Astrocyte (in vitro differentiated cells and primary cell): Measurements from ENCODE around the gene IL36G. TPM values are rescaled to one million over a fixed set of nuclear protein-coding genes. Genes with fewer than 3 reads are reported as not detected.
A peak's percentile ranks its signal among the peaks of the same experiment; 100 is the strongest.

ENCODE experiments used
- DNase-seq: peaks from one replicate; pipeline ENCODE4 v3.0.0-alpha.2; 2010; ENCODE audit warnings: low read depth
- FAIRE-seq: peaks from 2 replicates; lab custom pipeline; 2011; peaks lifted over from hg19 to GRCh38; lab: Jason Lieb, UNC
- H2AFZ ChIP-seq: 2 replicates; pipeline ENCODE4 v1.6.0; 2012; ENCODE audit warnings: low read depth, low read length, inconsistent platforms
- H3K27ac ChIP-seq: 2 replicates; pipeline ENCODE4 v1.5.1; 2011; ENCODE audit warnings: low read depth, low read length, inconsistent platforms
- H3K27me3 ChIP-seq: 2 replicates; pipeline ENCODE4 v1.6.0; 2011; ENCODE audit warnings: low read length, inconsistent platforms; ENCODE audit not compliant: insufficient read depth
- H3K36me3 ChIP-seq: 2 replicates; pipeline ENCODE4 v1.5.1; 2011; ENCODE audit warnings: low read length, inconsistent platforms; ENCODE audit not compliant: insufficient read depth
- H3K4me1 ChIP-seq: 2 replicates; pipeline ENCODE4 v1.5.1; 2011; ENCODE audit warnings: low read length, inconsistent platforms; ENCODE audit not compliant: insufficient read depth
- H3K4me2 ChIP-seq: 2 replicates; pipeline ENCODE4 v1.6.0; 2012; ENCODE audit warnings: low read length, inconsistent platforms
- H3K4me3 ChIP-seq: 2 replicates; pipeline ENCODE4 v1.5.1; 2011; ENCODE audit warnings: low read depth, mild to moderate bottlenecking, low read length, inconsistent platforms; ENCODE audit not compliant: insufficient read depth
- H3K79me2 ChIP-seq: 2 replicates; pipeline ENCODE4 v1.6.0; 2012; ENCODE audit warnings: mild to moderate bottlenecking, low read length, inconsistent platforms; ENCODE audit not compliant: insufficient read depth
- H3K9ac ChIP-seq: 2 replicates; pipeline ENCODE4 v1.6.0; 2012; ENCODE audit warnings: mild to moderate bottlenecking, low read length, inconsistent platforms
- H3K9me3 ChIP-seq: 2 replicates; pipeline ENCODE4 v1.5.1; 2012; ENCODE audit warnings: low read depth, mild to moderate bottlenecking, low read length, inconsistent platforms; ENCODE audit not compliant: insufficient read depth
- H4K20me1 ChIP-seq: 2 replicates; pipeline ENCODE4 v1.6.0; 2012; ENCODE audit warnings: low read length, inconsistent platforms; ENCODE audit not compliant: insufficient read depth
- H3K27ac Mint-ChIP-seq: one replicate; pipeline ENCODE4 v1.8.0; 2021; ENCODE audit warnings: mild to moderate bottlenecking, mixed read lengths; ENCODE audit not compliant: unreplicated experiment
- H3K27me3 Mint-ChIP-seq: one replicate; pipeline ENCODE4 v1.8.0; 2021; ENCODE audit warnings: low read depth, mixed read lengths; ENCODE audit not compliant: unreplicated experiment
- H3K36me3 Mint-ChIP-seq: one replicate; pipeline ENCODE4 v1.8.0; 2021; ENCODE audit warnings: low read depth, mixed read lengths; ENCODE audit not compliant: unreplicated experiment
- H3K4me1 Mint-ChIP-seq: one replicate; pipeline ENCODE4 v1.8.0; 2021; ENCODE audit warnings: low read depth, mixed read lengths; ENCODE audit not compliant: unreplicated experiment
- H3K4me3 Mint-ChIP-seq: one replicate; pipeline ENCODE4 v1.8.0; 2021; ENCODE audit warnings: mild to moderate bottlenecking, moderate library complexity, mixed read lengths; ENCODE audit not compliant: unreplicated experiment
- H3K9me3 Mint-ChIP-seq: one replicate; pipeline ENCODE4 v1.8.0; 2021; ENCODE audit warnings: mild to moderate bottlenecking, mixed read lengths; ENCODE audit not compliant: unreplicated experiment
- EZH2 ChIP-seq: IDR thresholded peaks from 2 replicates; pipeline ENCODE4 v1.6.1; 2012; ENCODE audit warnings: mild to moderate bottlenecking, low read length, inconsistent platforms; ENCODE audit not compliant: insufficient read depth
- total RNA-seq: library from RNA; stranded (reverse); gene quantifications from 2 replicates; pipeline ENCODE4 v1.2.1, GENCODE V29; 2021
- TF ChIP-seq, protein P1 (sequence below): IDR thresholded peaks from 2 replicates; pipeline ENCODE4 v1.5.1; 2011; ENCODE audit warnings: low read depth, mild to moderate bottlenecking, inconsistent platforms, low read length, moderate library complexity; ENCODE audit not compliant: insufficient read depth

Gene IL36G
- total RNA-seq, 1 donor from 2014 or later, result not detected

DNA sequence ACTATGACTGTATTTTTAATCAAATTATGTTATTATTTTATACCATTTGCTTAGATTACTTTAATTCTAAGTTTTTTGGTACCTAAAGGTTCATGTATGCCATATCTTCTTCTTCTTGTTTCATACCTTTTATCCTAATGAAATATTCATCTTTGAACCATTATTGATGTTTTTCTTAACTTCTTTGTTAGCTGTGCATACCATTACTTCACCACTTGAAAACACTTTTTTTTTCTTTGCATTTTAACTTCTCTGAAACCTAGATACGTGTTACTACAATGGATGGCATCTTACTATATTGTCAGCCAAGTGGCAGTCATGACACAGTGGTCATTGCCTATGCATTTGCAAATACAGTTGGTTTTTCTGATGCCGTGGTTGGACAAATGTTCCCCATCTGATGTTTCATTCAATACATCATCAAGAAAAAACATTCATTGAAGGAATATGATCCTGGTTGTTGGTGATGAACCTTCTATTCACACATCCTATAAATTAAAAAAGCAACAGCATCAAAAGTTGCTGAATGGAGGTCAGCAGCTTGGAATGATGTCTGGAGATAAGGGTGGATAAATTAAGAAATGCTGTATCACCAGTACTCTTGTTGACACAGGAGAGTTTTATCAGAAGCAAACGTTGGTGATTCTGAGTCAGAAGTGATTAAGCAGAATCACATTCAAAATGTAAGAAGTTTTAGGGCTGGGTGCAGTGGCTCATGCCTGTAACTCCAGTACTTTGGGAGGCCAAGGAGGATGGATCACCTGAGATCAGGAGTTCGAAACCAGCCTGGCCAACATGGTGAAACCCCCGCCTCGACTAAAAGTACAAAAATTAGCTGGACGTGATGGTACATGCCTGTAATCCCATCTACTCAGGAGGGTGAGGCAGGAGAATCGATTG is 34.9 kb downstream of the IL36G start:
- Histone ChIP-seq H3K9me3 (no peaks in the 10 kb centered on the region), H3K79me2 (no peaks in the 10 kb centered on the region), H4K20me1 (no peaks in the 10 kb centered on the region), H3K4me3 (no peak overlapping the region), H3K4me1 (no peaks in the 10 kb centered on the region), H3K36me3 (no peaks in the 10 kb centered on the region), H3K4me2 (peak overlapping the region; percentile 2), H3K27me3 (peaks cover 5% of the 10 kb centered on the region), H3K27ac (no peak overlapping the region), H3K9ac (no peak overlapping the region), H2AFZ (no peak overlapping the region)
- DNase-seq, result peak; percentile 70
- H3K27ac Mint-ChIP-seq, result no peak overlapping the region
- peaks cover 6% of the 10 kb centered on the region for H3K4me1 Mint-ChIP-seq
- peaks cover 3% of the 10 kb centered on the region for H3K9me3 Mint-ChIP-seq
- peak; percentile 80 for FAIRE-seq
- no peaks in the 10 kb centered on the region for H3K36me3 Mint-ChIP-seq
- peaks cover 16% of the 10 kb centered on the region for H3K27me3 Mint-ChIP-seq
- H3K4me3 Mint-ChIP-seq, result no peak overlapping the region
- no peak for TF ChIP-seq EZH2
- TF ChIP-seq, protein P1, sequence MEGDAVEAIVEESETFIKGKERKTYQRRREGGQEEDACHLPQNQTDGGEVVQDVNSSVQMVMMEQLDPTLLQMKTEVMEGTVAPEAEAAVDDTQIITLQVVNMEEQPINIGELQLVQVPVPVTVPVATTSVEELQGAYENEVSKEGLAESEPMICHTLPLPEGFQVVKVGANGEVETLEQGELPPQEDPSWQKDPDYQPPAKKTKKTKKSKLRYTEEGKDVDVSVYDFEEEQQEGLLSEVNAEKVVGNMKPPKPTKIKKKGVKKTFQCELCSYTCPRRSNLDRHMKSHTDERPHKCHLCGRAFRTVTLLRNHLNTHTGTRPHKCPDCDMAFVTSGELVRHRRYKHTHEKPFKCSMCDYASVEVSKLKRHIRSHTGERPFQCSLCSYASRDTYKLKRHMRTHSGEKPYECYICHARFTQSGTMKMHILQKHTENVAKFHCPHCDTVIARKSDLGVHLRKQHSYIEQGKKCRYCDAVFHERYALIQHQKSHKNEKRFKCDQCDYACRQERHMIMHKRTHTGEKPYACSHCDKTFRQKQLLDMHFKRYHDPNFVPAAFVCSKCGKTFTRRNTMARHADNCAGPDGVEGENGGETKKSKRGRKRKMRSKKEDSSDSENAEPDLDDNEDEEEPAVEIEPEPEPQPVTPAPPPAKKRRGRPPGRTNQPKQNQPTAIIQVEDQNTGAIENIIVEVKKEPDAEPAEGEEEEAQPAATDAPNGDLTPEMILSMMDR, result no peak

DNA sequence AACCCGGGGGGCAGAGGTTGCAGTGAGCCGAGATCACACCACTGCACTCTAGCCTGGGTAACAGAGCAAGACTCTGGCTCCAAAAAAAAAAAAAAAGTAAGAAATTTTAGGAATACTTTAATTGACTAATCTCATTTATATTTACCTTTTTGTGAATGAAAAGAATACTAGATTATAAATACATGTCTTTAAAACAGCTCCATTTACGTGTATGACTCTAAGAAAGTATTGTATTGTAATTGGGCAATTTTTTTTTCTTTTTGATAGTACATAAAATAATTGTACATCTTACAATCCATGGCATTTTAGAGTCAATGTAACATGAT is 35.5 kb downstream of the IL36G start:
- no peak overlapping the region for H3K4me3 ChIP-seq
- no peaks in the 10 kb centered on the region for H4K20me1 ChIP-seq
- H2AFZ ChIP-seq, result no peak overlapping the region
- H3K36me3 ChIP-seq, result no peaks in the 10 kb centered on the region
- DNase-seq (no peak), FAIRE-seq (no peak)
- Mint-ChIP-seq H3K4me1 (peaks cover 6% of the 10 kb centered on the region), H3K36me3 (no peaks in the 10 kb centered on the region), H3K4me3 (no peak overlapping the region), H3K9me3 (peaks cover 4% of the 10 kb centered on the region), H3K27me3 (peaks cover 23% of the 10 kb centered on the region), H3K27ac (no peak overlapping the region)
- no peak for TF ChIP-seq EZH2
- TF ChIP-seq, protein P1, result no peak
- peaks cover 5% of the 10 kb centered on the region for H3K27me3 ChIP-seq
- H3K27ac ChIP-seq, result no peak overlapping the region
- H3K79me2 ChIP-seq, result no peaks in the 10 kb centered on the region
- no peaks in the 10 kb centered on the region for H3K4me1 ChIP-seq
- H3K4me2 ChIP-seq, result no peak overlapping the region
- no peak overlapping the region for H3K9ac ChIP-seq
- no peaks in the 10 kb centered on the region for H3K9me3 ChIP-seq

GRCh38 chr2:113014067-113014466 is 36.3 kb downstream of the IL36G start:
- Histone ChIP-seq H3K27me3 (peaks cover 5% of the 10 kb centered on the region), H2AFZ (no peak overlapping the region), H3K79me2 (no peaks in the 10 kb centered on the region), H3K9me3 (no peaks in the 10 kb centered on the region), H3K4me1 (no peaks in the 10 kb centered on the region), H3K9ac (no peak overlapping the region), H3K4me3 (no peak overlapping the region), H3K27ac (no peak overlapping the region), H3K36me3 (no peaks in the 10 kb centered on the region), H3K4me2 (no peak overlapping the region), H4K20me1 (no peaks in the 10 kb centered on the region)
- Mint-ChIP-seq H3K27me3 (peaks cover 30% of the 10 kb centered on the region), H3K9me3 (peaks cover 10% of the 10 kb centered on the region), H3K4me1 (peaks cover 6% of the 10 kb centered on the region), H3K4me3 (no peak overlapping the region), H3K27ac (no peak overlapping the region), H3K36me3 (no peaks in the 10 kb centered on the region)
- FAIRE-seq (no peak), DNase-seq (no peak)
- no peak for TF ChIP-seq EZH2
